Measurements from ENCODE around the gene NCAPD3. TPM values are rescaled to one million over a fixed set of nuclear protein-coding genes. Genes with fewer than 3 reads are reported as not detected.

Gene NCAPD3
- total and polyA plus RNA-seq, 4 donors, result 14.1 to 35.4 (median 24.2) TPM

DNA sequence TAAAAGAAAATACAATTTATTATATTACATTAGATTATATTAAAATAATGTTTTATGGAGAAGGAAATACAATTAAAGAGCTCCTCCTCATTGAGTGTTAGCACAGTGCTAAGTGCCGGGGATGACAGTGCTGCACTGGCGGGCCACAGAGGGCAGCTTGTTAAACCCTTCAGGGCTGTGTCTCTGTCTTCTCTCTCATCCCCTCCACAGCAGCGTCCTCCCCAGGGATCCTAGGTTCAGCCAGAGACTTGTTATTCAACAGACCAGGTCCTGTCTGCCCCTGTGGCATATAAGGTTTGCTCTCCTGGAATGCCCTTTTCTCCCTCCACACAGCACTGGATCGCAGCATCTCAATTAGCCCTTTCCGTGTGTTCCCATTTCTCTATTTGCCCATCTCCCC, 15.2 kb upstream of the NCAPD3 start:
- no peak overlapping the region for H3K9ac ChIP-seq (ENCODE audit: low read depth in 1 of 2, low read length in 2 of 2)
- no peaks in the 10 kb centered on the region for H3K9me3 ChIP-seq (ENCODE audit: control insufficient read depth in 4 of 4, low read length in 3 of 4)
- WGBS, result 99% methylated on average over 5 of the region's 5 CpGs
- peaks cover 4 to 12% (median 10%) of the 10 kb centered on the region in 4 donors for H3K4me1 ChIP-seq (ENCODE audit: control insufficient read depth in 4 of 4, insufficient read depth in 4 of 4, low read length in 3 of 4)
- no peak overlapping the region for H3K27ac ChIP-seq (ENCODE audit: low read depth in 1 of 2, low read length in 2 of 2)
- H3K36me3 ChIP-seq (ENCODE audit: control insufficient read depth in 4 of 4, insufficient read depth in 3 of 4, low read depth in 1 of 4, low read length in 3 of 4), result peaks cover 0 to 45% (median 12%) of the 10 kb centered on the region in 4 donors
- TF ChIP-seq, protein P1, sequence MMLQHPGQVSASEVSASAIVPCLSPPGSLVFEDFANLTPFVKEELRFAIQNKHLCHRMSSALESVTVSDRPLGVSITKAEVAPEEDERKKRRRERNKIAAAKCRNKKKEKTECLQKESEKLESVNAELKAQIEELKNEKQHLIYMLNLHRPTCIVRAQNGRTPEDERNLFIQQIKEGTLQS (IDR thresholded peaks at IDR 0.05), result no peak
- no peak for TF ChIP-seq NR2F2 (IDR thresholded peaks at IDR 0.05)
- TF ChIP-seq TAF1 (conservative IDR thresholded peaks at IDR 0.05), result no peak
- TF ChIP-seq, protein P2, sequence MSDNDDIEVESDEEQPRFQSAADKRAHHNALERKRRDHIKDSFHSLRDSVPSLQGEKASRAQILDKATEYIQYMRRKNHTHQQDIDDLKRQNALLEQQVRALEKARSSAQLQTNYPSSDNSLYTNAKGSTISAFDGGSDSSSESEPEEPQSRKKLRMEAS (IDR thresholded peaks at IDR 0.05), result no peak
- TF ChIP-seq JUND (IDR thresholded peaks at IDR 0.05), result no peak
- no peak for TF ChIP-seq HNF4G (IDR thresholded peaks at IDR 0.05)
- TF ChIP-seq, protein P3, sequence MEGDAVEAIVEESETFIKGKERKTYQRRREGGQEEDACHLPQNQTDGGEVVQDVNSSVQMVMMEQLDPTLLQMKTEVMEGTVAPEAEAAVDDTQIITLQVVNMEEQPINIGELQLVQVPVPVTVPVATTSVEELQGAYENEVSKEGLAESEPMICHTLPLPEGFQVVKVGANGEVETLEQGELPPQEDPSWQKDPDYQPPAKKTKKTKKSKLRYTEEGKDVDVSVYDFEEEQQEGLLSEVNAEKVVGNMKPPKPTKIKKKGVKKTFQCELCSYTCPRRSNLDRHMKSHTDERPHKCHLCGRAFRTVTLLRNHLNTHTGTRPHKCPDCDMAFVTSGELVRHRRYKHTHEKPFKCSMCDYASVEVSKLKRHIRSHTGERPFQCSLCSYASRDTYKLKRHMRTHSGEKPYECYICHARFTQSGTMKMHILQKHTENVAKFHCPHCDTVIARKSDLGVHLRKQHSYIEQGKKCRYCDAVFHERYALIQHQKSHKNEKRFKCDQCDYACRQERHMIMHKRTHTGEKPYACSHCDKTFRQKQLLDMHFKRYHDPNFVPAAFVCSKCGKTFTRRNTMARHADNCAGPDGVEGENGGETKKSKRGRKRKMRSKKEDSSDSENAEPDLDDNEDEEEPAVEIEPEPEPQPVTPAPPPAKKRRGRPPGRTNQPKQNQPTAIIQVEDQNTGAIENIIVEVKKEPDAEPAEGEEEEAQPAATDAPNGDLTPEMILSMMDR (IDR thresholded peaks at IDR 0.05; ENCODE audit: low read depth, low read length, missing input control), result no peak
- TF ChIP-seq, protein P4, sequence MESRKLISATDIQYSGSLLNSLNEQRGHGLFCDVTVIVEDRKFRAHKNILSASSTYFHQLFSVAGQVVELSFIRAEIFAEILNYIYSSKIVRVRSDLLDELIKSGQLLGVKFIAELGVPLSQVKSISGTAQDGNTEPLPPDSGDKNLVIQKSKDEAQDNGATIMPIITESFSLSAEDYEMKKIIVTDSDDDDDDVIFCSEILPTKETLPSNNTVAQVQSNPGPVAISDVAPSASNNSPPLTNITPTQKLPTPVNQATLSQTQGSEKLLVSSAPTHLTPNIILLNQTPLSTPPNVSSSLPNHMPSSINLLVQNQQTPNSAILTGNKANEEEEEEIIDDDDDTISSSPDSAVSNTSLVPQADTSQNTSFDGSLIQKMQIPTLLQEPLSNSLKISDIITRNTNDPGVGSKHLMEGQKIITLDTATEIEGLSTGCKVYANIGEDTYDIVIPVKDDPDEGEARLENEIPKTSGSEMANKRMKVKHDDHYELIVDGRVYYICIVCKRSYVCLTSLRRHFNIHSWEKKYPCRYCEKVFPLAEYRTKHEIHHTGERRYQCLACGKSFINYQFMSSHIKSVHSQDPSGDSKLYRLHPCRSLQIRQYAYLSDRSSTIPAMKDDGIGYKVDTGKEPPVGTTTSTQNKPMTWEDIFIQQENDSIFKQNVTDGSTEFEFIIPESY (IDR thresholded peaks at IDR 0.05), result no peak
- no peak for TF ChIP-seq FOXA1 (IDR thresholded peaks at IDR 0.05)
- TF ChIP-seq EGR1 (IDR thresholded peaks at IDR 0.05; ENCODE audit: low read depth in 2 of 2), result no peak
- TF ChIP-seq SP1 (IDR thresholded peaks at IDR 0.05), result no peak
- TF ChIP-seq YY1 (IDR thresholded peaks at IDR 0.05), result no peak
- no peak for DNase-seq (ENCODE audit: low spot score)
- H3K27me3 ChIP-seq (ENCODE audit: control insufficient read depth in 4 of 4, insufficient read depth in 4 of 4, low read length in 3 of 4), result no peaks in the 10 kb centered on the region
- no peak overlapping the region for H3K4me3 ChIP-seq (ENCODE audit: low read depth in 1 of 3, low read length in 3 of 3)

DNA sequence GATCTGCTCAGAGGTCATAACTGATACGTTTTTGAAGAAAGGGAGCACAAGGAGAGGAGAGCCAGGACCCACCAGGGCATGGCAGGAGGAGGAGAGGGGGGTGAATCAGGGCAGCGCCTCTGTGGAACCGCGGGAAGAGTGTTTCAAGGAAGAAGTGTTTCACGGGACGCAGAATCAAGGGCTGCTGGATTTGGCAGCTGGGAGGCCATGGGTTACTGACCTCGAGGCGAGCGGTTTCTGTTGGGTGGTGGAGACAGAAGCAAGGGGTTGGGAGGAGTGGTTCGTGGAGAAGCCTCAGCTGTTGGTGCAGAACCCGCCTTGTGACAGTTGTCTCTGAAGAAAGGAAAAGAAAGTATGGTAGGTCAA, 13.8 kb upstream of the NCAPD3 start:
- peaks cover 0 to 32% (median 4%) of the 10 kb centered on the region in 4 donors for H3K36me3 ChIP-seq (ENCODE audit: control insufficient read depth in 4 of 4, insufficient read depth in 3 of 4, low read depth in 1 of 4, low read length in 3 of 4)
- H3K27ac ChIP-seq (ENCODE audit: low read depth in 1 of 2, low read length in 2 of 2), result no peak overlapping the region
- no peak overlapping the region for H3K4me3 ChIP-seq (ENCODE audit: low read depth in 1 of 3, low read length in 3 of 3)
- TF ChIP-seq NR2F2 (IDR thresholded peaks at IDR 0.05) (peak; percentile 68), GABPA (IDR thresholded peaks at IDR 0.05 in 1 of 2, conservative IDR thresholded peaks at IDR 0.05 in 1 of 2) (no peak), HNF4A (conservative IDR thresholded peaks at IDR 0.05) (no peak), HNF4G (IDR thresholded peaks at IDR 0.05) (no peak), RXRA (IDR thresholded peaks at IDR 0.05) (peak; percentile 14 to 22), TAF1 (conservative IDR thresholded peaks at IDR 0.05) (no peak)
- TF ChIP-seq, protein P5, sequence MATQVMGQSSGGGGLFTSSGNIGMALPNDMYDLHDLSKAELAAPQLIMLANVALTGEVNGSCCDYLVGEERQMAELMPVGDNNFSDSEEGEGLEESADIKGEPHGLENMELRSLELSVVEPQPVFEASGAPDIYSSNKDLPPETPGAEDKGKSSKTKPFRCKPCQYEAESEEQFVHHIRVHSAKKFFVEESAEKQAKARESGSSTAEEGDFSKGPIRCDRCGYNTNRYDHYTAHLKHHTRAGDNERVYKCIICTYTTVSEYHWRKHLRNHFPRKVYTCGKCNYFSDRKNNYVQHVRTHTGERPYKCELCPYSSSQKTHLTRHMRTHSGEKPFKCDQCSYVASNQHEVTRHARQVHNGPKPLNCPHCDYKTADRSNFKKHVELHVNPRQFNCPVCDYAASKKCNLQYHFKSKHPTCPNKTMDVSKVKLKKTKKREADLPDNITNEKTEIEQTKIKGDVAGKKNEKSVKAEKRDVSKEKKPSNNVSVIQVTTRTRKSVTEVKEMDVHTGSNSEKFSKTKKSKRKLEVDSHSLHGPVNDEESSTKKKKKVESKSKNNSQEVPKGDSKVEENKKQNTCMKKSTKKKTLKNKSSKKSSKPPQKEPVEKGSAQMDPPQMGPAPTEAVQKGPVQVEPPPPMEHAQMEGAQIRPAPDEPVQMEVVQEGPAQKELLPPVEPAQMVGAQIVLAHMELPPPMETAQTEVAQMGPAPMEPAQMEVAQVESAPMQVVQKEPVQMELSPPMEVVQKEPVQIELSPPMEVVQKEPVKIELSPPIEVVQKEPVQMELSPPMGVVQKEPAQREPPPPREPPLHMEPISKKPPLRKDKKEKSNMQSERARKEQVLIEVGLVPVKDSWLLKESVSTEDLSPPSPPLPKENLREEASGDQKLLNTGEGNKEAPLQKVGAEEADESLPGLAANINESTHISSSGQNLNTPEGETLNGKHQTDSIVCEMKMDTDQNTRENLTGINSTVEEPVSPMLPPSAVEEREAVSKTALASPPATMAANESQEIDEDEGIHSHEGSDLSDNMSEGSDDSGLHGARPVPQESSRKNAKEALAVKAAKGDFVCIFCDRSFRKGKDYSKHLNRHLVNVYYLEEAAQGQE (IDR thresholded peaks at IDR 0.05), result no peak
- peaks cover 10 to 16% (median 14%) of the 10 kb centered on the region in 4 donors for H3K4me1 ChIP-seq (ENCODE audit: control insufficient read depth in 4 of 4, insufficient read depth in 4 of 4, low read length in 3 of 4)
- no peak overlapping the region for H3K9ac ChIP-seq (ENCODE audit: low read depth in 1 of 2, low read length in 2 of 2)
- no peaks in the 10 kb centered on the region for H3K27me3 ChIP-seq (ENCODE audit: control insufficient read depth in 4 of 4, insufficient read depth in 4 of 4, low read length in 3 of 4)
- no peak for DNase-seq (ENCODE audit: low spot score)
- H3K9me3 ChIP-seq (ENCODE audit: control insufficient read depth in 4 of 4, low read length in 3 of 4), result no peaks in the 10 kb centered on the region
- WGBS, result 87% methylated on average over 11 of the region's 11 CpGs

Measured in liver (tissue), 9 donors.